Pancreas (tissue), 10 donors: ENCODE data around the gene ANKRD28. TPM values are rescaled to one million over a fixed set of nuclear protein-coding genes. Genes with fewer than 3 reads are reported as not detected.

ENCODE experiments used
- ATAC-seq, 4 donors: fragments of 200-7000 bp; cut with Tn5 transposase; one replicate each; pipeline versions ENCODE4 v1.8.0 to v1.9.1; 2020; ENCODE audit warnings: mild to moderate bottlenecking in 4 of 4, moderate library complexity in 4 of 4
- DNase-seq, 6 donors: peaks; one replicate each; pipeline ENCODE4 v3.0.0-alpha.2; 2020
- FAIRE-seq: peaks from 2 replicates; lab custom pipeline; 2012; peaks lifted over from hg19 to GRCh38; lab: Jason Lieb, UNC
- H3K27ac ChIP-seq, 4 donors: fragments of 200-600 bp; sonication (generic); 1 replicate in 3 of 4; 2 replicates in 1 of 4; pipeline versions ENCODE4 v1.5.0 to v1.8.0; 2020
- H3K27me3 ChIP-seq, 4 donors: fragments of 200-600 bp; one replicate each; pipeline ENCODE4 v1.8.0; 2021
- H3K36me3 ChIP-seq, 3 donors: fragments of 200-600 bp; sonication (generic) in 1 of 3; one replicate each; pipeline versions ENCODE4 v1.5.0 to v1.8.0; 2020 to 2021
- H3K4me1 ChIP-seq, 3 donors: fragments of 200-600 bp; one replicate each; pipeline ENCODE4 v1.8.0; 2021
- H3K4me3 ChIP-seq, 4 donors: fragments of 200-600 bp; sonication (generic) in 2 of 4; one replicate each; pipeline versions ENCODE4 v1.5.0 to v1.8.0; 2020 to 2021
- H3K9me3 ChIP-seq, 4 donors: fragments of 200-600 bp; one replicate each; pipeline ENCODE4 v1.8.0; 2021
- CTCF ChIP-seq, 4 donors: fragments of 200-600 bp; sonication (generic) in 3 of 4; IDR thresholded peaks; one replicate each; pipeline versions ENCODE4 v1.5.0 to v1.8.0; 2021; ENCODE audit warnings: antibody characterized with exemption in 4 of 4
- WGBS, 2 donors: extraction: QIAGEN DNeasy Blood & Tissue Kit; methylation state at CpG; one replicate each; pipeline ENCODE4 v1.1.7; 2013; 5-methylcytosine and 5-hydroxymethylcytosine counted together
- intact Hi-C, 3 donors: fragments of 100-400 bp; cut with DNase I; formaldehyde crosslinking; loops; one replicate each; pipeline versions ENCODE4 v1.11.1 to v1.14.2; 2022
- polyA plus RNA-seq, 2 donors: library from polyadenylated mRNA; stranded (reverse); fragments of 200-250 nt; gene quantifications; one replicate each; pipeline ENCODE4 v1.2.3, GENCODE V29; 2013
- total RNA-seq, 6 donors: library from RNA; stranded (reverse); fragmentation: NEBNext Ultra II Directional in 4 of 6; extraction: Animal tissue kit (Norgen Biotek cat#: 25700) in 4 of 6; gene quantifications; one replicate each; pipeline versions ENCODE4 v1.2.1 to v1.2.4, GENCODE V29; 2021 to 2023
- donor health status: healthy with polysubstance abuse.
- donor health status: DM: no; HTN: no; CAD: no; lungs with moderate emphysema.
- donor health status: DM: no; HTN: no; CAD: no.
- donor health status: control.
- donor health status: control.
- donor health status: Bipolar disorder and iron deficiency.
- donor health status: DM: yes; HTN: yes; CAD: no.
- donor health status: DM: no; HTN: no; CAD: no.
- donor health status: DM: no; HTN: no; CAD: no.
- donor health status: DM: yes; HTN: yes; CAD: no.

Gene ANKRD28
- total and polyA plus RNA-seq, 8 donors: 9.5 to 40.5 (median 29.6) TPM

- Histone ChIP-seq H3K27ac (no peak overlapping the region), H3K4me3 (no peak overlapping the region), H3K36me3 (no peaks in the 10 kb centered on the region), H3K9me3 (no peaks in the 10 kb centered on the region), H3K27me3 (no peaks in the 10 kb centered on the region), H3K4me1 (peaks cover 0 to 26% (median 17%) of the 10 kb centered on the region in 3 donors)
- WGBS, 2 donors: 89 to 94% methylated on average over 12 of the region's 12 CpGs
- TF ChIP-seq CTCF (IDR thresholded peaks at IDR 0.05): no peak
- FAIRE-seq (no peak), DNase-seq (no peak), ATAC-seq (no peak)
- intact Hi-C loops: no loop called here
These were observed 166.2 kb downstream of the ANKRD28 start for GRCh38 chr3:15631426-15632211.

GRCh38 chr3:15630646-15631350, 167.0 kb downstream of the ANKRD28 start:
- 28 to 30% methylated on average over 8 of the region's 8 CpGs for WGBS, 2 donors
- no peak for DNase-seq
- ATAC-seq: peak in 3 of 4 donors; percentile 24 to 29 (median 26)
- H3K36me3 ChIP-seq: no peaks in the 10 kb centered on the region
- TF ChIP-seq CTCF (IDR thresholded peaks at IDR 0.05): no peak
- no peaks in the 10 kb centered on the region for H3K9me3 ChIP-seq
- peak overlapping the region in 1 of 4 donors; percentile 24 for H3K27ac ChIP-seq
- intact Hi-C loops: no loop called here
- H3K4me1 ChIP-seq: peaks cover 0 to 26% (median 17%) of the 10 kb centered on the region in 3 donors
- peak overlapping the region in 2 of 4 donors; percentile 9 to 13 for H3K4me3 ChIP-seq
- no peak for FAIRE-seq
- H3K27me3 ChIP-seq: no peaks in the 10 kb centered on the region

GRCh38 chr3:15629860-15630597, 167.8 kb downstream of the ANKRD28 start:
- Histone ChIP-seq H3K4me3 (peak overlapping the region in 2 of 4 donors; percentile 9 to 13), H3K9me3 (no peaks in the 10 kb centered on the region), H3K36me3 (no peaks in the 10 kb centered on the region), H3K4me1 (peaks cover 0 to 26% (median 17%) of the 10 kb centered on the region in 3 donors), H3K27ac (peak overlapping the region in 1 of 4 donors; percentile 24), H3K27me3 (no peaks in the 10 kb centered on the region)
- TF ChIP-seq CTCF (IDR thresholded peaks at IDR 0.05): peak; percentile 40 to 61 (median 50)
- intact Hi-C loops: no loop called here
- DNase-seq: peak in 3 of 6 donors; percentile 48 to 71 (median 67)
- ATAC-seq: peak; percentile 93 to 98 (median 98)
- no peak for FAIRE-seq
- 34 to 42% methylated on average over 10 of the region's 10 CpGs for WGBS, 2 donors

- ATAC-seq (no peak), FAIRE-seq (no peak), DNase-seq (no peak)
- intact Hi-C loops: no loop called here
- no peaks in the 10 kb centered on the region for H3K27me3 ChIP-seq
- H3K36me3 ChIP-seq: no peaks in the 10 kb centered on the region
- H3K9me3 ChIP-seq: no peaks in the 10 kb centered on the region
- H3K27ac ChIP-seq: no peak overlapping the region
- H3K4me1 ChIP-seq: peaks cover 0 to 16% (median 15%) of the 10 kb centered on the region in 3 donors
- no peak overlapping the region for H3K4me3 ChIP-seq
- TF ChIP-seq CTCF (IDR thresholded peaks at IDR 0.05): no peak
These were observed 168.8 kb downstream of the ANKRD28 start for GRCh38 chr3:15628967-15629366.
